Skeletal muscle satellite cell (primary cell): Measurements from ENCODE around the gene PGBD5.

ENCODE experiments used
- H3K27me3 ChIP-seq: 2 replicates; pipeline ENCODE4 v1.7.0; 2013; ENCODE audit warnings: low read length; ENCODE audit not compliant: control insufficient read depth, insufficient read depth
- H3K36me3 ChIP-seq: 2 replicates; pipeline ENCODE4 v1.7.0; 2013; ENCODE audit warnings: mild to moderate bottlenecking, control low read depth, low read length; ENCODE audit not compliant: insufficient read depth
- H3K4me1 ChIP-seq: 2 replicates; pipeline ENCODE4 v1.7.0; 2013; ENCODE audit warnings: low read length; ENCODE audit not compliant: control insufficient read depth, insufficient read depth
- H3K4me2 ChIP-seq: 2 replicates; pipeline ENCODE4 v1.7.0; 2013; ENCODE audit warnings: mild to moderate bottlenecking, low read length
- H3K4me3 ChIP-seq: 2 replicates; pipeline ENCODE4 v1.7.0; 2013; ENCODE audit warnings: low read length
- H3K9ac ChIP-seq: 2 replicates; pipeline ENCODE4 v1.7.0; 2013; ENCODE audit warnings: mild to moderate bottlenecking, low read depth, low read length, moderate library complexity
- H3K9me3 ChIP-seq: replicated peaks from 2 replicates; pipeline ENCODE4 v1.7.0; 2013; ENCODE audit warnings: mild to moderate bottlenecking, control low read depth, low read length

Gene PGBD5

DNA sequence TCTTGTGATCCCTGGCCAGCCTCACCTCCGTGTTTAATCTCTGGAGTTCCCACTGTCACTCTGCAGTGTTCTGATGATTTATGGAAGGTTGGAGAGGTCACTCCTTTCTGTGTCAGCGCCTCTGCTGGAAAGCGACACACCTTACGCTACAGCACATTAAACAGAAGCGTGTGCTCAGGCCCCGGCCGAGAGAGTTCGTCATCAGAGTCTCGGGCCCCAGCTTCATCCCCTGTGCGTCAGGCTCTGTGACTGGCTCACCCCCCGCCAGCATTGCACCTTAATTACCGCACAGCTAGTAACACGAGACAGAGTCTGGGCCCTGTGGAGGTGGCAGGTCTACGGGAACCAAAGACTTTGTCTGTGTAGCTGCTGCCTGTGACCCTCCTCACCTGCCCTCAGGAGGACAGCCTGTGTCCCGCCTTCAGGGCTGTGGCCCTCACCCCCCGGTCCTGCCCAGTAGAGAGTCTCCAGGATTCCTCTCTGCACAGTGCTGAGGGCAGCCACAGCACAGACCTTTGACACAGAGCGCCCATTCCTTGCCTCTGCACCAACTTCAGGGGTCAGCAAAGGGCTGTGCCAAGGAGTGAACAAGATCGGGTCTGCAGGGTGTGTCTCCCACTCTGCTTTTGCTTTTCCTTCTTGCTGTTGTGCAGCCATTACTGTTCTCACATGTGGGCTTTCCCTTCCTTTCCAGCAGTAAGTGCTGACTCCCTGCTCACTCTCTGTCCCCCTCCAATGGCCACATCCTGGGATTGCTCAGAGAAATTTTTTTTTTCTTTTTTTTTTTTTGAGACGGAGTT lies 157.6 kb downstream of the PGBD5 start:
- Histone ChIP-seq H3K4me1 (peaks cover 8% of the 10 kb centered on the region), H3K4me2 (no peak overlapping the region), H3K4me3 (no peak overlapping the region), H3K9me3 (no peaks in the 10 kb centered on the region), H3K27me3 (no peaks in the 10 kb centered on the region), H3K36me3 (peaks cover 44% of the 10 kb centered on the region), H3K9ac (no peak overlapping the region)

DNA sequence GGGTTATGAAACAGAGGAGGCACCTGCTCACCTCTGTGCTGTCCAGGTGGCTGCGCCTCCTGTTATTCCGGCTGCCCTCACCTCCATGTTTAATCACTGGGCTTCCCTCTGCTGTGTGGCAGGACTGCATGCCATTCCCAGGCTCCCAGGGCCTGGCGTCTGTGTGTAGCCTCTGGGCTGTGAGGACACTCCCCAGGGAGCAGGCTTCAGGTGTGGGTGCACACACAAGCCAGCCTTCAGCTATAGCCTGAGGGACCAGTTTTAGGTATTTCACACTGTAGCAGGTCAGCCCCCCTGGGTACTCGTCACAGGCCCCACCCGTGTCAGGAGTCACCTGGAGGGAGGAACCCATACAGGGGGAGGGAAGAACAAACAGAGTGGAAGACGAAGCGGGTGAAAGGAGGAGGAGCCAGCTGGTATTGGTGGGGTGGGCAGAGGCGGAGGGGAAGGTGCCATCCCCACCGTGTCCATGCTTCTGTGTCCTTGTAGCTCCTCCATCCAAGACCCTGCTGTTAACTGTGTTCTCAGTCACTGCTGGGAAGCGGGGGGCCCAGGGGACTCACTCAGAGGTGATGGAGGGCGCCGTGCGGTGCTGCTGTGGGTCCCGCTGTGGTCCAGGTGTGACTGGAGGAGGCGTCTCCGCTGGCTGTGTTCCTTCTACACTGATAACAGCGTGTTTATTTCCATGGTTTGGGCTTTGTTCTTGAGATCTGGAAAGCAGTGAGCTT lies 158.6 kb downstream of the PGBD5 start:
- Histone ChIP-seq H3K4me1 (peaks cover 8% of the 10 kb centered on the region), H3K4me3 (no peak overlapping the region), H3K36me3 (peaks cover 54% of the 10 kb centered on the region), H3K9ac (no peak overlapping the region), H3K27me3 (no peaks in the 10 kb centered on the region), H3K9me3 (no peaks in the 10 kb centered on the region), H3K4me2 (no peak overlapping the region)

DNA sequence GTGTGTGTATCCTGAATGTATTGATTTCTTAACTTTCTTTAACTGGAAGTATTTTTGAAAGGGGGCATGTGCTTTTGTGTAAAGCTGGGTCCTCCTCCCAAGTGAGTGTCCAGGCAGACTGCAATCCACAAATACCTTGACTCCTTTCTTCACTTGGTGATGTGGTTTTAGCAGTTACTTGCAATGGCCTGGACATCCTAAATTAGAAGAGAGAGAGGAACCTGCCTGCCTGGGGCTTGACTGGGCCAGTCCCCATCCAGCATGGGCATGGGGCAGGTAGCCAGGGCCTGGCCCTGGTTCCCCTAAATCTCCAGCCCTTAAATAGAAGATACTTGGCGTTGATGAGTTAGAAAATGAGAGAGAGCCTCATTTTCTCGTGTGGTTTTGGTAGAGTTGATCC lies 159.7 kb downstream of the PGBD5 start:
- Histone ChIP-seq H3K4me2 (no peak overlapping the region), H3K4me1 (peaks cover 8% of the 10 kb centered on the region), H3K9ac (no peak overlapping the region), H3K27me3 (no peaks in the 10 kb centered on the region), H3K9me3 (no peaks in the 10 kb centered on the region), H3K4me3 (no peak overlapping the region), H3K36me3 (peaks cover 50% of the 10 kb centered on the region)

DNA sequence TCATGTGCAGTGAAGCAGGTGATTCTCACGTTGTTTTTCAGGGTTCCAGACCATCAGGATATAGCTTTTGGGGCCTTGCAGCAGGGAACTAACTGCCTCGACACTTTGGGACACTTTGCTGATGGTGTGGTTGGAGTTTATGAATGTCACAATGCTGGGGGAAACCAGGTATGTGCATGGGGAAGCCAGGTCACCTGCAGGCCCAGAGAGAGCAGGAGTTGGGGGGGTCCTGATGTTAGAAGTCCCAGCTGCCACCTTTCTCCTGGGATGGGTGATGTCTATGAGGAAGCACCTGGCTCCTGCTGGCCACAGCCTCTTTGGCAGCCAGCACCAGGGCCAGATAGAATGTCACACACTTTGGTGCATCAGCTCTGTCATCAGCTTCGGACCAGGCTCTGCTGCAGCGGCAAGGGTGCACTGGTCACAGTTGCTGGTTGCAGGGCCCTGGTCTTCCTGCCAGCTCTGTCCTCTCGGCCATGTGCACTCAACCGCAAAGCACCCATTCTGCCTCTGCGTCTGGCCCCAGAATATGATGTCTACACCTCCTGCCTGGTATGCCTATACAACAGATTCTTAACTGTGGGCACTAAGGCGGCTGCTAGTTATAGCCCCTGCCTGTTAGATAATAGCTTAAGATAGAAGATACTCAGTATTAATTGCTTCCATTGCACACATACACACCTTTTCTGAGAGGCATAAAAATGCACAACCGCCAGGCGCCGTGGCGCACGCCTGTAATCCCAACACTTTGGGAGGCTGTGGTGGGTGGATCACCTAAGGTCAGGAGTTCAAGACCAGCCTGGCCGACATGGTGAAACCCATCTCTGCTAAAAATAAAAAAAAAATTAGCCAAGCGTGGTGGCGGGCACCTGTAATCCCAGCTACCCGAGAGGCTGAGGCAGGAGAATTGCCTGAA lies 160.7 kb downstream of the PGBD5 start:
- Histone ChIP-seq H3K4me2 (no peak overlapping the region), H3K36me3 (peaks cover 43% of the 10 kb centered on the region), H3K27me3 (no peaks in the 10 kb centered on the region), H3K4me3 (no peak overlapping the region), H3K9ac (no peak overlapping the region), H3K4me1 (peaks cover 7% of the 10 kb centered on the region), H3K9me3 (no peaks in the 10 kb centered on the region)
